Karpas-422 (cell line): ENCODE results near the gene SLC1A1. TPM values are rescaled to one million over a fixed set of nuclear protein-coding genes. Genes with fewer than 3 reads are reported as not detected.
"Not testable (repeated sequence)": the region's sequence is repeated elsewhere in the genome, so short reads cannot be mapped to it uniquely, and the experiment has no call there.

ENCODE experiments used
- DNase-seq: peaks from one replicate; pipeline ENCODE4 v3.0.0-alpha.2; 2015
- H2AFZ ChIP-seq: fragments of 200-600 bp; sonication (generic); 2 replicates; pipeline ENCODE4 v1.6.1; 2014; ENCODE audit warnings: antibody characterized with exemption, low read length, mixed read lengths
- H3K27ac ChIP-seq: fragments of 200-600 bp; sonication (generic); 2 replicates; pipeline ENCODE4 v1.5.1; 2014; ENCODE audit warnings: mild to moderate bottlenecking, low read length, moderate library complexity
- H3K27me3 ChIP-seq: fragments of 200-600 bp; sonication (generic); 2 replicates; pipeline ENCODE4 v1.6.1; 2014; ENCODE audit warnings: low read length, mixed read lengths
- H3K36me3 ChIP-seq: fragments of 200-600 bp; sonication (generic); 2 replicates; pipeline ENCODE4 v1.6.1; 2014; ENCODE audit warnings: low read length, mixed read lengths; ENCODE audit not compliant: insufficient read depth
- H3K4me1 ChIP-seq: fragments of 200-600 bp; sonication (generic); 2 replicates; pipeline ENCODE4 v1.6.1; 2014; ENCODE audit warnings: mild to moderate bottlenecking, low read length, mixed read lengths
- H3K4me2 ChIP-seq: fragments of 200-600 bp; sonication (generic); 2 replicates; pipeline ENCODE4 v1.6.1; 2014; ENCODE audit warnings: low read length, low read depth, mild to moderate bottlenecking; ENCODE audit not compliant: poor library complexity, severe bottlenecking
- H3K4me3 ChIP-seq: fragments of 200-600 bp; sonication (generic); 2 replicates; pipeline ENCODE4 v1.5.1; 2014; ENCODE audit warnings: mild to moderate bottlenecking, antibody characterized with exemption, low read length, mixed read lengths
- H3K79me2 ChIP-seq: fragments of 200-600 bp; sonication (generic); 2 replicates; pipeline ENCODE4 v1.6.1; 2014; ENCODE audit warnings: mild to moderate bottlenecking, low read length, mixed read lengths
- H3K9ac ChIP-seq: fragments of 200-600 bp; sonication (generic); 2 replicates; pipeline ENCODE4 v1.6.0; 2014; ENCODE audit warnings: low read length
- H3K9me2 ChIP-seq: fragments of 200-600 bp; sonication (generic), shearing (Covaris generic); replicated peaks from 2 replicates; pipeline ENCODE4 v1.6.0; 2014; ENCODE audit warnings: mild to moderate bottlenecking, low read length, moderate library complexity; ENCODE audit not compliant: insufficient read depth
- H3K9me3 ChIP-seq: fragments of 300-700, 200-600 bp; sonication (generic); 2 replicates; pipeline ENCODE4 v1.6.1; 2014; ENCODE audit warnings: low read length, mixed read lengths
- H4K20me1 ChIP-seq: fragments of 200-600 bp; sonication (generic); 2 replicates; pipeline ENCODE4 v1.6.1; 2014; ENCODE audit warnings: mild to moderate bottlenecking, antibody characterized with exemption, low read length, low read depth; ENCODE audit not compliant: insufficient read depth
- total RNA-seq: library from RNA; depleted of rRNA; stranded (reverse); fragments of >200 nt; shearing (Covaris generic); gene quantifications from 2 replicates; pipeline ENCODE4 v1.2.3, GENCODE V29; 2014; ENCODE audit warnings: low replicate concordance

SLC1A1 gene
- total RNA-seq, 1 experiment from 2014 or later, result not detected

DNA sequence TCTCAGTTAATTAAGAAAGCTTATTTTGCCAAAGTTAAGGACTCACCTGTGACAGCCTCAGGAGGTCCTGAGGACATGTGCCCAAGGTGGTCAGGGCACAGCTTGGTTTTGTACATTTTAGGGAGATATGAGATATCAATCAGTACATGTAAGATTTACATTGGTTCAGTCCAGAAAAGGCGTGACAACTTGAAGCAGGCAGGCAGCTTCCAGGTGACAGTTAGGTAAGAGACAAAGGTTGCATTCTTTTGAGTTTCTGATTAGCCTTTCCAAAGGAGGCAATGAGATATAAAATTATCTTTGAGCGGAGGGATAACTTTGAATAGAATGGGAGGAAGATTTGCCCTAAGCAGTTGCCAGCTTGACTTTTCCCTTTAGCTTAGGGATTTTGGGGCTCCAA, 47.8 kb downstream of the SLC1A1 start:
- Histone ChIP-seq H3K9me3 (no peaks in the 10 kb centered on the region), H3K27me3 (0 out of 2 replicates have a peak, but pooled peaks cover 3% of the 10 kb centered on the region), H3K79me2 (no peaks in the 10 kb centered on the region), H3K36me3 (no peaks in the 10 kb centered on the region), H3K9me2 (no peaks in the 10 kb centered on the region), H3K9ac (no peak overlapping the region), H3K4me2 (no peak overlapping the region), H3K4me3 (no peak overlapping the region), H3K27ac (no peak overlapping the region), H3K4me1 (no peaks in the 10 kb centered on the region), H2AFZ (no peak overlapping the region), H4K20me1 (no peaks in the 10 kb centered on the region)
- no peak for DNase-seq

DNA sequence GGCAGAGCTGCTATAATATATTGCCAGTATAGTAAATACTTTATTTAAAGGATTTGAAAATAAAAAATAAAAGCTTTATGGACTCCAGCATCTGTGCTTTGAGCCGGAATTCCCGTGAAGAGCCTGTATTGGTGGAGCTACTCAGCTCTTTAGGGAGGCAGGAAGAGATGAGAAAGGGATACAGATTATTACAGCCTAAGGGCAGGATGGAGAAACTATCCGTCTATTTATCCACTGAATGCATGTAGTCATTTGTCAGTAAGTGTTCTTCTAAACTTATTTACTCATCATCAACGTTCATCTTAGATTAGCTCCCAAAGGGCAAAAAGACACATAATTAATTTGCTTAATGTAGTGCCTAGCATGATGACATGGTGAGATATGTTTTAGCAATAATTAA, 48.4 kb downstream of the SLC1A1 start:
- Histone ChIP-seq H3K36me3 (no peaks in the 10 kb centered on the region), H3K4me1 (no peaks in the 10 kb centered on the region), H4K20me1 (no peaks in the 10 kb centered on the region), H3K9me2 (no peaks in the 10 kb centered on the region), H3K27me3 (0 out of 2 replicates have a peak, but pooled peaks cover 3% of the 10 kb centered on the region), H3K4me2 (no peak overlapping the region), H3K27ac (no peak overlapping the region), H2AFZ (no peak overlapping the region), H3K9me3 (no peaks in the 10 kb centered on the region), H3K9ac (no peak overlapping the region), H3K4me3 (no peak overlapping the region), H3K79me2 (no peaks in the 10 kb centered on the region)
- no peak for DNase-seq

DNA sequence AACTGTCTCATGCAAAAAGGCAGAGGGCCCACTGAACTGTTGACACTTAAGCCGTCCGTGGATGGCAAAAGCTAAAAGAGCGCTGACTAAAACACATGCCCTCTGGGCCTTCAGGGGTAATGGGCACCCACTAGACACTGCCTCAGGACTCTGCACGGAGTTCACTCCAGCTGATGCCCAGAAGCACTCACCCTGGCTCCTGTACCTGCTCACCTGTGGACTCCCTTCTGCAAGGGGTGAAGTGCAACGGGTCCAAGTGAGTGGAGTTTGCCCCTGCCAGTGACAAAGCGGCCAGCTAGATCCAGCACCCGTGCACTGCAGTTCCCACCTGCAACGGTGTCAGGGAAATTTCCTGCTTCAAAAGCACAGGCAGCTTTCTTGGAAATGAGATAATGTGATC, 50.2 kb downstream of the SLC1A1 start:
- H3K27me3 ChIP-seq, result 0 out of 2 replicates have a peak, but pooled peaks cover 3% of the 10 kb centered on the region
- H3K4me3 ChIP-seq, result no peak overlapping the region
- no peaks in the 10 kb centered on the region for H3K9me2 ChIP-seq
- no peak overlapping the region for H3K9ac ChIP-seq
- no peaks in the 10 kb centered on the region for H3K36me3 ChIP-seq
- DNase-seq, result no peak
- H2AFZ ChIP-seq, result no peak overlapping the region
- H3K79me2 ChIP-seq, result no peaks in the 10 kb centered on the region
- H3K9me3 ChIP-seq, result no peaks in the 10 kb centered on the region
- no peak overlapping the region for H3K4me2 ChIP-seq
- H3K4me1 ChIP-seq, result no peaks in the 10 kb centered on the region
- H4K20me1 ChIP-seq, result no peaks in the 10 kb centered on the region
- no peak overlapping the region for H3K27ac ChIP-seq

DNA sequence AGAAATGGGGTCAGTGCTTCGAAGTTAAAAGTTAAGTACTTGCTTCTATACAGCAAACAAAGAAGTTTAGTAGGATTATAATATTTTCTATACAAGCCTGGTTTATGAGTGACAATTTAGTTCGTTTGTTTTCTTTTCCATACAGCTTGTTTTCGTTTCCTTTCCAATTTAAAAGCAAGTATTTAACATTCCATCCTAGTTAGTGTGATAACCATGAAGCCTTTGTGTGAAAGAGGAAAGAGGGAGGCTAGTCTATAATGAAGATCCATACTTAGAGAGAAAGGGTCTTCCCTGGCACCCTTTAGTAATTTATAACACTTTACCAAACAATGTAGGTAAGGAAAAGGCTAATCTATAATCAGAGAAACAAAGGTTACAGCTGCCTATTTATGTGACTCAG, 51.0 kb downstream of the SLC1A1 start:
- no peaks in the 10 kb centered on the region for H3K9me3 ChIP-seq
- H3K4me2 ChIP-seq, result no peak overlapping the region
- no peak for DNase-seq
- no peak overlapping the region for H3K9ac ChIP-seq
- H3K36me3 ChIP-seq, result no peaks in the 10 kb centered on the region
- 0 out of 2 replicates have a peak, but pooled peaks cover 3% of the 10 kb centered on the region for H3K27me3 ChIP-seq
- H3K27ac ChIP-seq, result no peak overlapping the region
- no peaks in the 10 kb centered on the region for H3K9me2 ChIP-seq
- no peaks in the 10 kb centered on the region for H4K20me1 ChIP-seq
- no peaks in the 10 kb centered on the region for H3K4me1 ChIP-seq
- H3K4me3 ChIP-seq, result no peak overlapping the region
- H3K79me2 ChIP-seq, result no peaks in the 10 kb centered on the region
- no peak overlapping the region for H2AFZ ChIP-seq

DNA sequence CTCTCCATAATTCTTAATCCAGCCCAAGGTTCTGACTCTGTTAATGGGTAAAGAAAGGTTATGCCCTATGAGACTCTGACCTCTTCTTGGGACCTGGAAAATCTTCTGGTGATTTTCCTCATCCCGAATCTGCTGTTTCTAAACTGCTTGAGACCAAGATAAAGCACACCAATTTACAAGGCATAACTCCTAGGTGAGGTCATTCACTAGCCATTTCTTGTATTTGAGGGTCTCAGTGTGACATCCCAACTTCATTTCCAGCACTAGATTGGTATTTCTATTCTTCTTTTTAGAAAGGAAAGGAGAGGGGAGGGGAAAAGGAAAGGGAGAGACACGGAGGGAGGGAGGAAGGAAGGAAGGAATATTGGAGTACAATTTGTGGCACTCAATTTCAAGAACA, 51.6 kb downstream of the SLC1A1 start:
- Histone ChIP-seq H3K79me2 (no peaks in the 10 kb centered on the region), H3K27ac (no peak overlapping the region), H3K9me3 (no peaks in the 10 kb centered on the region), H4K20me1 (no peaks in the 10 kb centered on the region), H3K9ac (no peak overlapping the region), H3K4me3 (no peak overlapping the region), H3K4me2 (no peak overlapping the region), H3K27me3 (0 out of 2 replicates have a peak, but pooled peaks cover 3% of the 10 kb centered on the region), H3K4me1 (no peaks in the 10 kb centered on the region), H3K36me3 (no peaks in the 10 kb centered on the region), H2AFZ (no peak overlapping the region), H3K9me2 (no peaks in the 10 kb centered on the region)
- no peak for DNase-seq

DNA sequence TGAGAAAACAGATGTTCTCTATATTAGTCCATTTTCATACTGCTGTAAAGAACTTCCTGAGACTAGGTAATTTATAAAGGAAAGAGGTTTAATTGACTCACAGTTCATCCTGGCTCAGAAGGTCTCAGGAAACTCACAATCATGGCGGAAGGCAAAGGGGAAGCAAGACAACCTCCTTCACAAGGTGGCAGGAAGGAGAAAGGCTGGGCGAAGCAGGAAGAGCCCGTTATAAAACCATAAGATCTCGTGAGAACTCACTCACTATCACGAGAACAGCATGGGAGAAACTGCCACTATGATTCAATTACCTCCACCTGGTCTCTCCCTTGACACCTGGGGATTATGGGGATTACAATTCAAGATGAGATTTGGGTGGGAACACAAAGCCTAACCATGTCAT, 54.4 kb downstream of the SLC1A1 start:
- H3K4me2 ChIP-seq, H3K4me3 ChIP-seq, H2AFZ ChIP-seq, H3K9me2 ChIP-seq, H3K79me2 ChIP-seq, H4K20me1 ChIP-seq, H3K4me1 ChIP-seq, H3K27ac ChIP-seq, DNase-seq, H3K36me3 ChIP-seq, H3K27me3 ChIP-seq, H3K9me3 ChIP-seq, H3K9ac ChIP-seq: not testable (repeated sequence)

DNA sequence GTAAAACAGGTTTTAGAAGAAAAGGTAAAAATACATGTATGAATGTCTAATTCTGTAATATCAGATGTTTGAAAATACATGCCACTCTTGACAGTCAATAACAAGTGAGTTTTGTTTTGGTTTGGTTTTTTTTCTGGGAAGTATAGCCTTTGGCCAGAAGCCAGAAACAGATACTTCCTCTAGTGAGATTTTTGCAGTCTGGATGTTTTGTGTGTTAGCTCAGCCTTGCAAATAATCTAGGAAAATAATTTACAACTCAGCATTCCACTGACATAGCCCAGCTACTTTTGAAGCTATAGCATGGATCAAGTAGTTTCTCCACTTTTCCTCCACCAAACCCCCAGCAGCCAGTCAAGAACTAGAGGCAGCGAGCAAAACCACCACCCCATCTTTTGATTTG, 56.7 kb downstream of the SLC1A1 start:
- Histone ChIP-seq H3K4me3 (no peak overlapping the region), H3K27ac (no peak overlapping the region), H3K9me3 (no peaks in the 10 kb centered on the region), H3K27me3 (no peaks in the 10 kb centered on the region), H3K4me1 (no peaks in the 10 kb centered on the region), H3K79me2 (no peaks in the 10 kb centered on the region), H3K9me2 (no peaks in the 10 kb centered on the region), H4K20me1 (no peaks in the 10 kb centered on the region), H3K36me3 (no peaks in the 10 kb centered on the region), H3K4me2 (no peak overlapping the region), H2AFZ (no peak overlapping the region), H3K9ac (no peak overlapping the region)
- no peak for DNase-seq

DNA sequence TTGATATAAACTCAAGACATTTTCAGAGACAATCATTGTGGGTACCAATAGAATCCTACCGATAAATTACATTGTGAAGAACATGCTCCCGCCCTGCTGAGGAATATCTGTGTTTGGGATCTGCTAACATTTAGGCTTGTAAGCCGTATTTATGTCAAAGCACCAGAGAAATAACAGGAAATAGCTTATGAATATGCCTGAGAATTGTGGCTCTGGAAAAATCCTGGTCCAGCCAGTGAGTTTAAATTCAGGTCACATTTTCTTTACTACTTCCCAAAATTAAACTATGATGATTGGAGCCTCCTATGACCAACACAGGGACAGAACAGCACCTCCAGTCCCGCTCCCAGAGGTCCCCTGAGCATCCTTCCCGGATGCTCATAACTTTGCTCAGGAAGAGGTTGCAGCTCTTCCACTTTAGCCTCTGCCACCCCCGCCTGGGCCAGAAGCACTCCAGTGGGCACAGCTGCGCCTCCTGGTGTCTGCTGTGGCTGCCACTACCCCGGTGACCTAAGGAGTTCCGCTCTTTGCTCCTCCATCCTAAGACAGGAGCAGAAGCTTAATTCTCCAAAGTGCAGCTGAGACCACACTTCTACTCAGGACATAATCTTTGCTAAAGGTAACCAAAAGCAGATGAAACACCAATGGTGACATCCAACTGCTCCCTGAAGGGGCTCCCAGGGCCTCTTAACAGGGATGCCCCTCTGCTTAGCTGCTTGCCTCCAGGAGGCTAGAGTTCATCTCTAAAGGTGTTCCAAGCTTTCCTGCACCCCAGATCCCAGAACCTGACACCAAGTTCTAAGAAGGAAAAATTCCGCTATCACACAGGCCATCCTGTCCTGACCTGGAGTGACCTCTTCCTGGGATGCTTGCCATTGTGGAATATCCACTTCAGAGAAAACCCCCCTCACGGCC, 58.8 kb downstream of the SLC1A1 start:
- Histone ChIP-seq H3K36me3 (no peaks in the 10 kb centered on the region), H3K4me1 (no peaks in the 10 kb centered on the region), H3K9me2 (no peaks in the 10 kb centered on the region), H3K27ac (no peak overlapping the region), H3K9ac (no peak overlapping the region), H3K27me3 (no peaks in the 10 kb centered on the region), H3K4me2 (no peak overlapping the region), H4K20me1 (no peaks in the 10 kb centered on the region), H3K79me2 (no peaks in the 10 kb centered on the region), H3K9me3 (no peaks in the 10 kb centered on the region), H2AFZ (no peak overlapping the region), H3K4me3 (no peak overlapping the region)
- peak; percentile 77 for DNase-seq
